ENCODE measurements around the gene COL4A2.

DNA sequence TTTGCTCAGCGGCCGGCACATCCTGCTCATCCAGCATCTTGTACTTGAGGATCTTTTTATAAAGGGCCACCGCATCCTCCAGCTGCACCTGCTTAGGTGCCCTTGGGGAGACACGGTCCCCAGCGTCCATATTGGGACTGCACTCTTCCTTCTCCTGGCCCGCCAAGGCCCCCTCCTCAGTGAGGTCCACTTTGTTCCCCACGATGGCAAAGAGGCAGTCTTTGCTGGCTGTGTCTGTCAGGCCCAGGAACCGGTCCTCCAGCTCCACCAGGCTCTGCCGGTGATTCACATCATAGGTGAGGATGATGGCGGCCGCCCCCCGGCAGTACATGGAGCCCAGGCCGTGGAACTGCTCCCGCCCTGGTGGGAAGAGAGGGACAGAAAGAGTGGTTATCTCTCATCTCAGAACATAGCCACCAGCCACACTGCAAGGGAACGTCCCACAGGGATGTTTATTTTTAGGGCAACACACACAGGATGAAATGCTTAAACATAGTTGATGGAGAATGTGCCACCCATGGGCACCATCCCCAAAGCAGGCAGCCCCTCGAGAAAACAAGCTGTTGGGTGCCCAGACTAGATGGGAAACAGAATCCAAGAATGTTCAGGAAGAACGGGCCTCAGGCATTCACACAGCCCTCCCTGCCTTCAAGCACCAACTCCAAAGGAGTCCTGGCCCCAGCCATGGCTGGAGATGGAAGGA, 216.9 kb downstream of the COL4A2 start:
- no peak for TF ChIP-seq GATA3 (IDR thresholded peaks at IDR 0.05; ENCODE audit: low read depth, low read length)
- TF ChIP-seq GATA2 (IDR thresholded peaks at IDR 0.05; ENCODE audit: low read depth, low read length) = no peak

Data from SH-SY5Y (cell line).